HG02970 (cell line): Measurements from ENCODE around the gene SRRM3.
"Not testable (repeated sequence)": the region's sequence is repeated elsewhere in the genome, so short reads cannot be mapped to it uniquely, and the experiment has no call there.

Experiments
- ATAC-seq: cut with Tn5 transposase; IDR thresholded peaks from one replicate; pipeline ENCODE4 v1.9.1; 2021; ENCODE audit warnings: mild to moderate bottlenecking, moderate library complexity, moderate number of reproducible peaks; ENCODE audit not compliant: unreplicated experiment, low FRiP score

The SRRM3 gene

DNA sequence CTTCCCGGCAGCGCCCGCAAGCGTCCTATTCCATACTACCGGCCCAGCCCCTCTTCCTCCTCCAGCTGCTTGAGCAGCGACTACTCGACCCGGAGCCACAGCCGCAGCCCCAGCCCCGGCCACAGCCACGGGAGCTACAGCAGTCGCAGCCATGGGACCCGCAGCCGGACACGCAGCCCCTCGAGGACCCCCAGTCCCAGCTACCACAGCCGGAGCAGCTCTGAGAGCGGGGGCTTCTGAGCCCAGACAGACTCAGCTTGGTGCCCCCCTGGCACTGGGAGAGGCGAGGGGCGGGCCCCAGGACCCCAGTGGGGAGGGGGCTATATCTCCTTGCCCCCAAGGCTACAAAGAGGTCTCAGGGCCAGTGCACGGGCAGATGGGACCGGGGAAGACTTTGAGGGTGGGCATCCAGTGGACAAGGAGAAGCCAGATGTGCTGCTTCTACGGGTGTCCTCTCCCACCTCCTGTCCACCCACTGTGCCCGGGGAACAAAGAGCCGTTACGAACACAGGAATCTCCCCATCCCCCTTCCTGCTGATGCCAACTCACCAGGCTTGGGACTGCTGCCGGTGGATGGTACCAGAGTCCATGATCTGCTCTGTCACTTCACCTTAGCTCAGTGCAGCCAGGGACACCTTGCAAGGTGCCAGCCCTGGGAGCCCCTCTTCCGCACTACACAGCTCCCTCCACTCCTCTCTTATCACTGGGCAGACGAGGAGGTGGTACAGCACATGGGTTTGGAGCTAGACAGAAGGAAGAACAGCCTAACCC lies 84.1 kb downstream of the SRRM3 start:
- ATAC-seq: no peak

DNA sequence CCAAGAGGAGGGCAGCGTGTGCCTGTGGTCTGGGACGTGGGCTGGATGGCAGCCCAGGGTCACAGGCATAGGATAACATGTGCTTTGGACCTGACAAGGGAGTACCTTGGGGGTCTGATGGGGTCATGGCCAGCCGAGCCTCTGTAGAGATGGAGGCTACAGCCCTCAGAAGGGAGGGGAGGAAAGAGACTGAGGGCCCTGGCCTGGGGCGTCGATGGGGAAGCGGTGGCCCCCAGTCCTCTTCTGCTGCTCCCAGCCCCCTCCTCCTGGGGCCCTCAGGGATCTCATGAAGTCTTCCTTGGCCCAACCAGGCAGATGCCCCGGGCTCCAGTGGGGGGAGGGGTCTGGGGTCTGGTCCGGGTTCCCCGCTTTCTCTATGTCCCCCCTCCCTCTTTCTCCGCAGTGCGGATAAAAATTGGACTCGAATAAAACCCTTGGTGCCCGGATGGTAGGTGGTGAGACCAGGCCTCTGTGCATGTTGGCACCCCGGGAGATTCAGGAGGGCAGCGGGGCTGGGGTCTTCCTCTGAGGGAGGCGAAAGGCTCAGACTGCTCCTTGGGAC lies 85.2 kb downstream of the SRRM3 start:
- no peak for ATAC-seq

DNA sequence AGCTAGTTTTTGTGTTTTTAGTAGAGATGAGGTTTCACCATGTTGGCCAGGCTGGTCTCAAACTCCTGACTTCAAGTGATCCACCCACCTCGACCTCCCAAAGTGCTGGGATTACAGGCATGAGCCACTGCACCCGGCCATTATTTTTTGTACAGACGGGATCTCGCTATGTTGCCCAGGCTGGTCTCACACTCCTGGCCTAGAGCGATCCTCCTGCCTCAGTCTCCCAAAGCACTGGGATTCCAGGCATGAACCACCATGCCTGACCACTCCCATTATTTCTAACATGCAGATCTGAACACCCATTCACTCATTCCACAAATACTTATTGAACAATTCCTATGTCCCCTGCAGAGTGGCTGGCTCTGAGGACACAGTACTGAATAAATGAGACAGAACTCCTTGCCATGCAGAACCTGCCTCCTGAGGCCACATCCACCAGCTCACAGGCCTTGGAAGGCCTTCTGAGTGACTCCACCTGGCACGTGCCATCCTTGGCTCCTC lies 89.2 kb downstream of the SRRM3 start:
- ATAC-seq: not testable (repeated sequence)

DNA sequence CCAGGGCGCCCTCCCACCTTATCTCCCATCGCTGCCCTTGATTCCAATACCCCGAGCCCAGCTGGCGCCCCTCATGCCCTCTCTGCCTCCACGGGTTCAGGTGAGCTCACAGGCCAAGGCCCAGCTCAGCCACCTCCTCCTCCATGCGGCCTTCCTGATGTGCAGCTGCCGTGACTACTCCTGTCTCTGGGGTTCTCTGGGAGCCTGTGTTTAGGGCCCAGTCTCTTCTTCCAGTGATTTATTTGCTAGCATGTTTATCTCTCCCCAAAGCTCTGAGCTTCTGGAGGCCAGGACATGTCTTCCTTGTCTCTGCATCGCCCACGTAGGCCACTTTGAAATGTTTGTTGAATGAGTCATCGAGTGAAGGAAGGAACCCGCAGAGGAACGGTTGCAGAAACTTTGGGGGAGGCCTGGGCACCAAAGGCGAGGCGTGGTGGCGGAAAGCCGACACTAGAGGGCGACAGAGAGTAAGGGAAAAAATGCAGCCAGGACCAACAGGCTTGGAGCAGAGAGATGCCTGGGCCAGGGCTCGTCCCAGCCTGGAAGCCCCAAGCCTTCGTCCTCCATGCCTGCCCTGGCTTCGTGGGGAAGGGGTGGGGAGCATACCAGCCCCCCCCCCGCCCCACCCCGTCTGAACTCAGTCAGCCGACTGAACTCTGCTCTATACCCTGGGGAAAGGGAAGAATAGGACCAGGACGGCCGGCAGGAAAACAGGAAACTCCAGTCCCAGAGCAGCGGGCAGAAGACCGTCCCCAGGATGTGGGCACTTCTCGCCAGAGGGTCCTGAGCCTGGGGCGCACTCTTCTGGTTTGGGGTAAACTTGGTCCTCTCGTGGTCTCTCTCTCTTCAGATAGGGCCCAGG lies 89.9 kb downstream of the SRRM3 start:
- ATAC-seq: peak; percentile 65

DNA sequence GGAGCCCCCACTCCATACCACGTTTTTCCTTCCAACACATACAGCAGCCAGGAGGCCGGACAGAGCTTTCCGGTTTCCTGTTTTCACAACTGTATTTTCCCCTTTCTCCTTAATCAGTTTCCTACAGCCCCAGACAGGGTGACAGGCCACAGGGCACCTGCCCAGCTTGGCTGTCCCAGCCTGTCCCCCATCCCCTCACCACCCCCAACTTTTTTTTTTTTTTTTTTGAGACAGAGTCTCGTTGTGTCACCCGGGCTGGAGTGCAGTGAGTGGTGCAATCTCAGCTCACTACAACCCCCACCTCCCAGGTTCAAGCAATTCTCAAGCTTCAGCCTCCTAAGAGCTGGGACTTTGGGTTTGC lies 90.5 kb downstream of the SRRM3 start:
- no peak for ATAC-seq

DNA sequence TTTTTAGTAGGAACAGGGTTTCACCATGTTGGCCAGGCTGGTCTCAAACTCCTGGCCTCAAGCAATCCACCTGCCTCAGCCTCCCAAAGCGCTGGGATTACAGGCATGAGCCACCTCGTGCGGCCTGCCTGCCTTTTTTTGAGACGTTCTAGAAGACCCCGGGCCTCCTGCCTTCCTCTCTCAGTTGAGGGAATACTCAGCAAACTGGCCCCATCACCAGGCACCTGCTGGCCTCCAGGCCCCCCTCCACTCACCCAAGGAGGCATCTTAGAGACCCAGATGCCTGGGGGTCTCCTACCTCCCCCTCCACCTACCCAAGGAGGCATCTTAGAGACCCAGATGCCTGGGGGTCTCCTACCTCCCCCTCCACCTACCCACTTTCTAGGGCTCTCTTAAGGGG lies 91.2 kb downstream of the SRRM3 start:
- ATAC-seq: not testable (repeated sequence)

DNA sequence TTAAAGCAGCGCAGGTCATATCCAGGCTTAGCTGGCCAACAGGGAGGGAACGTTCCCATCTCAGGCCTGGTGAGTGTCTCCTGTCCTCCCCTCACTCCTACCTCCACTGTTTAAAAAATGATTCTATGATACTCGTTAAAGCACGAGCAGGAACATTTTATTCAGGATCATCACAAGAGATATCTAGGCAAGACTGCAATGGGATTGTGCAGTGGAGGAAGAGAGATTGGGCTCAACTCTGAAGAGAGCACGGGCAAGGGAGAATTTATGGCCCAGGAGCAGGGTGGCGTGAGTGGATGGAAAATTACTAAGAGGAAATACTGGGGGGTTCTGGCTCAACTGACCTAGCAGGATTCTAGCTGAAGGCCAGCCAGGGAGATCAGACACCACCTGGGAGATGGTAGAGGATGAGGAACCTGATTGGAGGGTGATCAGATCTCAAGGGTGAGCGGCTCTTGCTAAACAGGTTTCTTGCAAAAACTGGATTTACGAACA lies 91.8 kb downstream of the SRRM3 start:
- ATAC-seq: no peak

DNA sequence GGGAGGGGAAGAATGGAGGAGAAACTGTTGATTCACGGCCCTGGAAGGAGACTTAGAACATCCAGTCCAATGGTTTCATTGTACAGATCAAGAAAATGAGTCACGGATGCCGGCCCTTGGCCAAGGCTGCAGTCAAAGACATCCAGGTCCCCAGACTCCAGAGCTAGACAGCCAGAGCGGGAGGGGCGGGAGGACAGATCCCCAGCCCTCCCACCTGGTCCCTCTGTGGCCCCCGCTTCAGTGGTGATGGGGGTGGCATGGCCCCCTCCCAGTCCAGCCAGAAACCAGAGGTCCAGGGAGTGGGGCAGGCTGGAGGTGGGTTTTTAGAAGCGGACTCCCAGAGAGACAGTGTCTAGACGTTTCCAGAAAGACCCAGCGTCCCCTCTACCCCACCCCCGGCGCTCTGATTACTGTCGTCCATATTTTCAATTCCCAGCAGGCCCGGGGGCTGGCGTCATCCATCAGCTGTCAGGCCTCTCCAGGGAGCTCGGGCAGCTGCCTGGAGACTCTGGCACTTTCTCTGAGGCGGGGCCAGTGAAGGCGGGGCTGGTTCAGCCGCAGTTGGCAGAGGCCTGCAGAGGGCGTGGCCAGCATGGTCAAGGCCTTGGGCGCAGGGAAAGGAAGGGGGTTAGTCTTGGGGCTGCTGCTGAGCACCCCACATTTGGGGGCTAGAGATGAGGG lies 92.8 kb downstream of the SRRM3 start:
- no peak for ATAC-seq

DNA sequence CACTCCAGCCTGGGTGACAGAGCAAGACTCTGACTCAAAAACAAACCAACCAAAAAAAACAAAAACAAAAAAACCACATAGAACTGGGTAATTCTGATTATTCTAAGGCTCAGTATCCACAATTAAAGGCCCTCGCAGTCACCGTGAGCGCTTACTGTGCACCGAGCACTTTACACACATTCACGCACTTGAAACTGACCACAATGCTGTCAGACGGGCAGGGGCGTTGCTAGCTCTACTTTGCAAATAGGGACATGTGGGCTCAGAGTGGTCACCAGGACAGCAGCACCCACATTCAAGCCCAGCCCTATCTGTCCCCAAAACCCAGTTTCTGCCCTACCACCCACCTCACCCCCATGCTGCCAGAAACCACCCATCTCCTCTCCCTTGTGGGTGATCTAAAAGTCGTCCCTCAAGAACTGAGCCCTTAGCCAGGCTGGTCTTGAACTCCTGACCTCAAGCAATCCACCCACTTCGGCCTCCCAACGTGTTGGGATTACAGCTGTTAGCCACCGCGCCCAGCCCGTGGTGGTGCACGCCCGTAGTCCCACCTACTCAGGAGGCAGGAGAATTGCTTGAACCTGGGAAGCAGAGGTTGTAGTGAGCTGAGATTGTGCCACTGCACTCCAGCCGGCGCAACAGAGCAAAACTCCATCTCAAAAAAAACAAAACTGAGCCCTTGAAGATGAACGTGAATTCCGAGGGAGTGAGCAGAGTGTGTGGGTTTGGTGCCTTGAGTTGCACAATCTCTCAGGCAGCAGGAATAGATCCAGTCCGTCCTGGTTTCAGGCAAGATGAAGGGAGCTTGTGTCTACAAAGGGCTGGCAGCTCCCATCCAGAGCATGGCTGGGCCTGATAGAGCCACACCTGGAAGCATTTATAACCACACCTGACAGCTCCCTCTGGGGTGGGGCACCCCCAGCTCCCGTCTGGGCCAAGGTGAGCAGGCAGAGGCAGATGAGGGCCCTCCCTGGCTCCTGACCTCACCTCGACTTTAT lies 95.3 kb downstream of the SRRM3 start:
- no peak for ATAC-seq

DNA sequence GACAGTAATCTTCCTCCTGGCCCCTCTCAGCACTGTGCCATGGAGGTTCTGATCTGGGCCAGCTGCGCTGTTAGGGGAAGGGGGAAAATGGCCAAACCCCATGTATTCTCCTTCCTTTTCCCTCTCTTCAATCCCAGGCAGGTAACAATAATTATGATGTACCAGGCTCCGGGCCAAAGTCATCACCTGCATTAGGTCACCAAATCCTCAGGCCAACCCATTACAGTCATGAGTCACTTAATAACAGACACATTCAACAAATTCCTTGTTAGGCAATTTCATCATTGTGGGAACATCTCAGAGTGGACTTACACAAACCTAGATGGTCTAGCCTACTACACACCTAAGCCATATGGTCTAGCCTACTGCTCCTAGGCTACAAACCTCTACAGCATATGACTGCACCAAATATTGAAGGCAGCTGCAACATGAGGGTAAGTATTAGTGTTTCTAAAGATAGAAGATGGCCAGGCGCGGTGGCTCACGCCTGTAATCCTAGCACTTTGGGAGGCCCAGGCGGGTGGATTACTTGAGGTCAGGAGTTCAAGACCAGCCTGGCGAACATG lies 98.6 kb downstream of the SRRM3 start:
- ATAC-seq: no peak

DNA sequence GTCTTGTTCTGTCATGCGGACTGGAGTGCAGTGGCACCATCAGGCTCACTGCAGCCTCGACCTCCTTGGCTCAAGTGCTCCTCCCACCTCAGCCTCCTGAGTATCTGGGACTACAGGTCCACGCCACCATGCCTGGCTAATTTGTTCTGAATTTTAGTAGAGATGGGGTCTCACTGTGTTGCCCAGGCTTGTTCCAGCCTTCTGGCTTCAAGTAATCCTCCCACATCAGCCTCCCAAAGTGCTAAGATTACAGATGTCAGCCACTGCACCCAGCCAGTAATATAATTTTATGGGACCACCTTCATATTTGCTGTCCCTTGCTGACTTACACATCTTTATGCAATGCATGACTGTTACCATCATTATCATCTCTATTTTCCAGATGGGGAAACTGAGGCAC lies 99.3 kb downstream of the SRRM3 start:
- no peak for ATAC-seq

DNA sequence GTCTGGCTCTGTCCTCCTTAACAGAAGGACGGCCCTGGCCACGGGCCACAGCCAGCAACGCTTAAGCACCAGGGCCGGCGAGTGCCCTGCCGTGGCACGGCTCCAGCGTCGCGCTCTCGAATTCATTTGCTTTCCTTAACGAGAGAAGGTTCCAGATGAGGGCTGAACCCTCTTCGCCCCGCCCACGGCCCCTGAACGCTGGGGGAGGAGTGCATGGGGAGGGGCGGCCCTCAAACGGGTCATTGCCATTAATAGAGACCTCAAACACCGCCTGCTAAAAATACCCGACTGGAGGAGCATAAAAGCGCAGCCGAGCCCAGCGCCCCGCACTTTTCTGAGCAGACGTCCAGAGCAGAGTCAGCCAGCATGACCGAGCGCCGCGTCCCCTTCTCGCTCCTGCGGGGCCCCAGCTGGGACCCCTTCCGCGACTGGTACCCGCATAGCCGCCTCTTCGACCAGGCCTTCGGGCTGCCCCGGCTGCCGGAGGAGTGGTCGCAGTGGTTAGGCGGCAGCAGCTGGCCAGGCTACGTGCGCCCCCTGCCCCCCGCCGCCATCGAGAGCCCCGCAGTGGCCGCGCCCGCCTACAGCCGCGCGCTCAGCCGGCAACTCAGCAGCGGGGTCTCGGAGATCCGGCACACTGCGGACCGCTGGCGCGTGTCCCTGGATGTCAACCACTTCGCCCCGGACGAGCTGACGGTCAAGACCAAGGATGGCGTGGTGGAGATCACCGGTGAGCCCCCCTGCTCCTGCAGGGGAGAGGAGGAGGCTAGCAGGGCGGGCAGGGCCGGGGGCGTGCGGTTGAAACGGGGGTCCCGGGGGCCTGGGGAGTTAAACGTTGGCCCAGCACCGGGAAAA lies 100.9 kb downstream of the SRRM3 start, which contains the start of gene HSPB1:
Gene HSPB1, plus strand, starts transcription at position 327 of the 855 bp plus-strand sequence. Its CDS starts 40 bp downstream, at position 367.
- ATAC-seq: peak; percentile 40

DNA sequence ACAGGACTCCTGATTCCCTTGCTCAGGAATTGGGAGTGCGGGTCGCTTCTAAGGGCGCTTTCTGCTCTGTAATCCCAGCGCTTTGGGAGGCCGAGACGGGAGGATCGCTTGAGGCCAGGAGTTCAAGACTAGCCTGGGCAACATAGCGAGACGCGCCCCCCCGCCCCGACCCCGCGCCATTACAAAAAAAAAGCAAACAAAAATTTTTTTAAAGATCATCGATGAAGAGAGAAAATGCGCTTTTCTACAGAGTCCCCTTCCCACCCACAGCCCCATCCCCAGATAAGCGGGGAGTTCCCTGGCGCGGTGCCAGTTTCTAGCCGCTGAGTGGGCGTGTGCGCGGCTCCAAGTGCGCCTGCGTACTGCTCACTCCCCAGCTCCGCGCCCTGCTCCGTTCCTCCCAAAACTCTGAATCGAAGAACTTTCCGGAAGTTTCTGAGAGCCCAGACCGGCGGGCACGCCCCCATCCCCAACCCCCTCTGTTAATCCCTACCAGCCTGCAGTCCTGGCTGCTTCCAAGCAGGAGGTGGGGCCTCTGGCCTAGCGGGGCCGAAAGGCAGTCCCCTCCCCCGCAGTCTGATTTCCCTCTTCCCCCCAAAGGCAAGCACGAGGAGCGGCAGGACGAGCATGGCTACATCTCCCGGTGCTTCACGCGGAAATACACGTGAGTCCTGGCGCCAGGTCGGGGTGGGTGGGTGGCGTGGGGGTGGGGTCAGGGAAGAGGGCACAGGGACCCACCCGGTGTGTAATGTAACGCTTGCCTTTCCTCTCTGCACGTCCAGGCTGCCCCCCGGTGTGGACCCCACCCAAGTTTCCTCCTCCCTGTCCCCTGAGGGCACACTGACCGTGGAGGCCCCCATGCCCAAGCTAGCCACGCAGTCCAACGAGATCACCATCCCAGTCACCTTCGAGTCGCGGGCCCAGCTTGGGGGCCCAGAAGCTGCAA lies 101.8 kb downstream of the SRRM3 start:
- ATAC-seq: no peak

DNA sequence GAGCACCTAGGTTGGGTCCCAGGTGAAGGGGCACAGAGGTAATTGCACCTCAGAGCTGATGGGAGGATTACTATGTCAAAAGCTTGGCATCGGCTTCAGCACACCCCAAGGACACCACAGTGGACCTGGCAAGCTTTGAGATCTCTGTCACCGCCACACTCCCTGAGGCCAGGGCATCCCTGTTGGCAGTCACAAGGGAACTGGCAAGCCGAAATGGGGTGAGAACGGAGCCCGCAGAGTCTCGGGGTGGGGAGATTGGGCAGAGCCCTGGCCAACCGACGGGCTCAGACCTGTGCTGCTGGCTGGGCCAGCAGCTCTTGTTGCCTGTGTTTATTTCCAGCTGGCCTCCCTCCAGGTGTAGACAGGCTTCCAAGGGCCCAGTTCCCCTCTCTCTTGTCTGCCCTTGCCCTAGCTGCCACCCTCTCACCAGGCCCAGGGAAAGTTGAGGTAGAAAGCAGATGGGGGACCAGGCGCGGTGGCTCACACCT lies 103.2 kb downstream of the SRRM3 start:
- ATAC-seq: no peak

DNA sequence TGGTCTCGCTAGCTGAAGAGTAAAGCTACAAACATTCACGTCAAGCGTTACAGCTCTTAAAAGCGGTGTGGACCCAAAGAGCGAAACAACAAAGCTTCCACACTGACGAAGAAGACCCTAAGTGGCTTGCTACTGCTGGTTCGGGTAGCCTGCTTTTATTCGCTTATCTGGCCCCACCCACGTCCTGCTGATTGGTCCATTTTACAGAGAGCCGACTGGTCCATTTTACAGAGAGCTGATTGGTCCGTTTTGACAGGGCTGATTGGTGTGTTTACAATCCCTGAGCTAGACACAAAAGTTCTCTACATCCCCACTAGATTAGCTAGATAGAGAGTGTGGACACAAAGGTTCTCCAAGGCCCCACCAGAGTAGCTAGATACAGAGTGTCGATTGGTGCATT lies 107.2 kb downstream of the SRRM3 start:
- not testable (repeated sequence) for ATAC-seq

DNA sequence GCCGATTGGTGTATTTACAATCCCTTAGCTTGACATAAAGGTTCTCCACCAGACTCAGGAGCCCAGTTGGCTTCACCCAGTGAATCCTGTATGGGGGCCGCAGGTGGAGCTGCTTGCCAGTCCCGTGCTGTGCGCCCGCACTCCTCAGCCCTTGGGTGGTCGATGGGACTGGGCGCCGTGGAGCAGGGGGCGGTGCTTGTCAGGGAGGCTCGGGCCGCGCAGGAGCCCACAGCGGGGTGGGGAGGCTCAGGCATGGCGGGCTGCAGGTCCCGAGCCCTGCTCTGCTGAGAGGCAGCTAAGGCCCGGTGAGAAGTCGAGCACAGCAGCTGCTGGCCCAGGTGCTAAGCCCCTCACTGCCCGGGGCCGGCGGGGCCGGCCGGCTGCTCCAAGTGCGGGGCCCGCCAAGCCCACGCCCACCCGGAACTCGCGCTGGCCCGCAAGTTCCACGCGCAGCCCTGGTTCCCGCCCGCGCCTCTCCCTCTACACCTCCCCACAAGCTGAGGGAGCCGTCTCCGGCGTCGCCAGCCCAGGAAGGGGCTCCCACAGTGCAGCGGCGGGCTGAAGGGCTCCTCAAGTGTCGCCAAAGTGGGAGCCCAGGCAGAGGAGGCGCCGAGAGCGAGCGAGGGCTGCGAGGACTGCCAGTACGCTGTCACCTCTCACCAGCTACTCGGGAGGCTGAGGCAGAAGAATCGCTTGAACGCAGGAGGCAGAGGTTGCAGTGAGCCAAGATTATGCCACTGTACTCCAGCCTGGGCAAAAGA lies 107.8 kb downstream of the SRRM3 start:
- not testable (repeated sequence) for ATAC-seq
